GM19395 (cell line): Measurements from ENCODE around the gene ZNF254.
"Not testable (repeated sequence)": the region's sequence is repeated elsewhere in the genome, so short reads cannot be mapped to it uniquely, and the experiment has no call there.

Source experiments
- ATAC-seq: cut with Tn5 transposase; IDR thresholded peaks from one replicate; pipeline ENCODE4 v1.9.1; 2021; ENCODE audit warnings: mild to moderate bottlenecking, moderate library complexity; ENCODE audit not compliant: unreplicated experiment

The ZNF254 gene

DNA sequence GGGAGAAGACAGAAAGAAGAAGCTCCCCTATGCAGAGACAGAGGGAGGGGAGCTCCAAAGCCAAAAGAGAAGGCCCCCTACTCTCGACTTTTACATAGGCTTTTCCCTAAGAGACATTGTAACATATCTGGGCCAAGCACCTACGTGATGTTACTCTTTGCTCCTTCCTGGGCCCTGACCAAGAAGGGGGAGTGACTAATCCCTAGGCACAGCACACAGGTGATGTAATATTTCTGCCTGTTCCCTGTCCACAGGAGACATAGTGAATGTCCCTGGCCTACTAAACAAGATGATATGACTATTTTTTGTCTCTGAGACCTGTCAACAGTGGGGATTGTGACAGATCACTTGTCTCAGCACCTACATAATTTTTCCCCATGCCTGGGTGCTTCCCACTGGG, 15.9 kb upstream of the ZNF254 start:
- ATAC-seq = no peak

DNA sequence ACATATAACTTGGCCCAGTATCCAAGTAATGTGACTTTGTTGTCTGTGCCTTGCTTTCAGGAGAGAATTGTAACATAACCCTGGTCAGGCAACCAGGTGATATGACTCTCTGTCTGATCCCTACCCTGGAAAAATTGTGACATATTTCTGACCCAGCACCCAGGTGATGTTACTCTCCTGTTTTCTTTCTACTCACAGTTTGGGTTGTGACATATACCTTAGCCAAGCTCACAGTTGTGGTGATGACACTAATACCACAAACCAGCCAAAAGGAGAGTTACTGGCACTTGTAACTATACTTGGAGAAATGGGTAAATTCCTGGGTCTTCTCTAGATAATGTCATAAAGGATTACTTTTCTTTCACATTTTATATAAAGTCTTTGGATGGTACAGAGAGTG, 14.3 kb upstream of the ZNF254 start:
- no peak for ATAC-seq

DNA sequence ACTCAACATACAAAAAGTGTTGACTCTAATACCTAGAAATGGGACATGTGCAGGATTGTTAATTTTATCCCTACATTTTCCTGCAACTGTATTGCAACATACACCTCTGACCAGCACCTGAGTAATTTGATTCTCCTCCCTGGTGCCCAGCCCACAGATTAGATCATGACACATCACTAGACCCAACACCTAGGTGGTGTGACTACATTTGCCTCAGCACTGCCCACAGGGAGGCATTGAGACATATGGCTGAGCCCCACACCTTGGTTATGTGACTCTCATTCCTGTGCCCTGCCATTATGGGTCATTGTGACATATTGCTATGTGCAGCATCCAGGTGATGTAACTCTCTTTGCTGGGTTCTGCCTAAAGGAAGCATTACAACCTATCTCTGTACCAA, 13.2 kb upstream of the ZNF254 start:
- ATAC-seq = no peak

DNA sequence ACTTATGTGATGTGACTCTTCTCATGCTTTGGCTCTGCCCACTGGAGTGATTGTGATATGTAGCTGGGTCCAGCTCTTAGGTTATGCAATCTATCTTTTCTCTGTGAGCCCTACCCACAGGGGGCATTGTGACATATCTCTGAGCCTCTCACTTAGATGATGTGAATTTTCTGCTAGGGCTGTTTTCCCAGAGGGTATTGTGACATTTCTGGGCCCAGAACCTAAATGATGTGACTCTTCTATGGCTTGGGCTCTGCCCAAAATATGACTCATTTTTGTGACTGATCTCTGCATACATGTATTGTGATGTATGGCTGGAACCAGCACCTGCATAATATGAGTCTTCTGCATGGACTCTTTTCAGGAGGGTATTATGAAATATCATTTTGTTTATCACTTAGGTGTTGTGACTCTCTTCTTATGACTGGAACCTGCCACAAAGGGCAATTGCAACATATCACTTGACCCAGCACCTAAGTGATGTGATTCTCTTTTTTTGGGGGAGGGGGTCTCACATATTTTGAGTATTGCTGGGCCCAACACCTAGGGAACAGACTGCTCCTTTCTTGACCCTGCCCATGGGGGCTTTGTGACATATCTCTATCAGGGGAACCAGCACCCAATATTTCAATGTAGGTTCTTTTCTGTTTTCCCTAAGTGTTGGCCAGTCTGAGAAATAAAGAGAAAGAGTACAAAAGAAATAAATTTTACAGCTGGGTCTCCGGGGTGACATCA, 12.1 kb upstream of the ZNF254 start:
- ATAC-seq = no peak

DNA sequence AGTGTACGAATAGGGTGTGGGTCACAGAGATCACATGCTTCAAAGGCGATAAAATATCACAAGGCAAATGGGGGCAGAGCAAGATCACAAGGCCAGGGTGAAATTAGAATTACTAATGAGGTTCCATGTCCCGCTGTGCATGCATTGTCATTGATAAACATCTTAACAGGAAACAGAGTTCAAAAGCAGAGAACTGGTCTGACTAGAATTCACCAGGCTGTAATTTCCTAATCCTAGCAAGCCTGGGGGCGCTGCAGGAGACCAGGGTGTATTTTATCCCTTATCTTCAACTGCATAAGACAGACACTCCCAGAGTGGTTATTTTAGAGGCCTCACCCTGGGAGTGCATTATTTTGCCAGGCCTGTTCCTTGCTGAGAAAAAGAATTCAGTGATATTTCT, 11.5 kb upstream of the ZNF254 start:
- ATAC-seq = not testable (repeated sequence)

DNA sequence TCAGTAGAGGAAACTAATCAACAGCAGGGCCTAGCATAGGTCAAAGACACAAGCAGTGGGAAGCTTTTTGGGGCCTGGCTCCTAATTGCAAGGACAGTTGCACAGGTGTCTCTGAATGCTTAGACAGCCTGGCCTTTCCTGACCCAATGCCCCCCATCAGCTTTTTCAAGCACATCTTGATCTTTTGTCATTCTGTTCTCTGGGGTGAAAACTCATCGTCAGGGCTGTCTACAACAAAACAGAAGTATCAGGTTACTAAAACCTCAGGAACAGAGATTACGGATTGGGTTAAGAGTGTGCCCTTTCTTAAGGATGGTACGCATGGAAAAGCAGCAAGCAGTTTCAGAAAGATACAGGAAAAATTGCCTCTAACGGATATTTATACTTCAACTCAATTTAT, 8.3 kb upstream of the ZNF254 start:
- ATAC-seq = no peak

DNA sequence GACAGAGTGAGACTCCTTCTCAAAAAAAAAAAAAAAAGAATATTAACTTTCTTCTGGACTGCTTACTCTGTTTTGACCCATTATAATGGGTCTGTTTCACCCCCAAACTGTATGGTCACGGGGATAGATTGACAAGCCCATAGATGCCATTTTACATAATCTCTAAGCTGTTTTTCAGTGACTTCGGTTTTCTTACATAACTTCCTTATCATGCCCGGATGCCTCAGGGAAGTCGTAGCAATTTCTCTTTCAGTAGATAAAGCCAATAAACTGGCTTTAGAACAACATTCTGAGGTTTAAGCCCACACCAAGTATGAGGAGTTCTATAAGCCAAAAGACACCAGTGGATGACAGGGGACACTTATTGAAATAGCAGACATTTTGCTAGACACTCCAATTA, 5.9 kb upstream of the ZNF254 start:
- ATAC-seq = no peak

DNA sequence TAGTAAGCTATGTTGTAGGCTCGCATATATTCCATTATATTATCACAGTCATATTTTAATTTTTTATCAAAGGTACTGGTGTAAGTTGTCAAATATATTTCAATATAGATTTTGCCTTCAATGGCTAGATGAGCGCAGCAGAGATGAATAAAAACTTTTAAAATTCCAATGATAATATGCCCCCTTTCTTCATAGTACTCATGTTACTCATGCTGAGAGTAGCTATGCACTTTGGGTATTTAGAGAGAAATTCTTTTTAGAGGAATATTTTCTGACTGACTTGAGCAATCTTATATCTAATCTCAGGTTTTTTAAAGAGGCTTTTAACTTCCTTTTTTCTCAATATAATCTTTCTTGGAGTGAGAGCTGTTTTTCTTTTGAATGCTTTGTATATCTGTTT, 11.4 kb downstream of the ZNF254 start:
- ATAC-seq = no peak

DNA sequence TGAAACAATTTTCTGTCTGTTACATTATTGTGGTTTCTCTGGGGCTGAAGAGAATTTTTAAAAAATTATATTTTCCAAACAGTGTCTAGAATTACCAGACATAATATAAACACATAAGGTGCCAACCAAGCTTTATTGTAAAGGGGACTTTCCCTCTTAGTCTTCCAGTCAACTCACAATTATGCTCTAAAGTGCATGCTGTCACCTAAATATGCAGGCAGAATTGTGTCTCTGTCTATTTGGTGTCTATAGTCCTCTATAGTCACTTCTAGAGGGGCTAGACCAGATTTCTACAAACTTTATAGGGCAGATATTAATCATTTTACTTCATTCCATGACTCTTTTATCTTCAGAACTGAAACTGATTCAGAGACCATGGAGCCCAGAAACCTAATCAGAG, 12.8 kb downstream of the ZNF254 start:
- no peak for ATAC-seq

DNA sequence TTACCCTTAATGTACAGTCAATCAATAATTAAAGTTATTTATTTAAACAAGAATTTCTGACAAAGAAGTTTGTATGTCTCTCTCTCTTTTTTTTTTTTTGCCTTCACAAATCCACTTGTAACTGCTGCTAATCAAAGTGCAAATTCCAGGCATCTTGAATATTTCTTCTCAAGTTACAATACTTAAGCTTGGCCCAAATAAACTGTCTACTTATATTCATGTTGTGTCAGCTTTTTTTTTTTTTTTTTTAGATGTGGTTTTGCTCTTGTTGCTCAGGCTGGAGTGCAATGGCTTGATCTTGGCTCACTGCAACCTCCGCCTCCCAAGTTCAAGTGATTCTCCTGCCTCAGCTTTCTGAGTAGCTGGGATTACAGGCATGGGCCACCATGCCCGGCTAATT, 13.6 kb downstream of the ZNF254 start:
- not testable (repeated sequence) for ATAC-seq

DNA sequence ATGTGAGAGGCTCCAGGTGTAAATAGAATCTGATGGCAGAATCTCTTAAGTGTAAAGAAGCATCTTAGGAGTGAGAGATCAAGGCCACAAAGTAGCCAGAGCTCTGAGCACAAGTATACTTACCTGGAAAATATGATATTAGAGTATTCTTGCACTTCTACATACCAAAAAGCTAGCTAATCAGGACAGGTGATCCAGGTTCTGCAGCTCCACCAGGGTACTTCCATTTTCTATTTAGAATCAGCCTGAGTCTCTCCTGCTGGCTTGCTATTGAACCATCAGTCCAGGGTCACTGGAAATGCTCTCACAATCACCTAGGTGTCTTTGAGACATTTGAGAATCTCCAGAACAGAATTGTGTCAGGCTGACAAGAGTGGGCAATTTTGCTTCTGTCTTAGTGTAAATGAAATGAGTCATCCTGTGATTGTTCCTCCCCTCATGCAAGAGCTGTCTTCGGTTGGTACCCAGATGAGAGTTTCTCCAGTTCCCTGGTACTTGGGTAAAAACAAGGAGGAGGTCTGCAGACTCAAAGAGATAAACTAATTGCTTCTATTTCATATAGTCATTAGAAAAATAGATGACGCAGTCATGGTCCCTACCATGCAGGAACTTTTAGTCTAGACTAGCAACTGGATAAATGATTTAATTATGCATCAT, 14.6 kb downstream of the ZNF254 start:
- ATAC-seq = no peak

DNA sequence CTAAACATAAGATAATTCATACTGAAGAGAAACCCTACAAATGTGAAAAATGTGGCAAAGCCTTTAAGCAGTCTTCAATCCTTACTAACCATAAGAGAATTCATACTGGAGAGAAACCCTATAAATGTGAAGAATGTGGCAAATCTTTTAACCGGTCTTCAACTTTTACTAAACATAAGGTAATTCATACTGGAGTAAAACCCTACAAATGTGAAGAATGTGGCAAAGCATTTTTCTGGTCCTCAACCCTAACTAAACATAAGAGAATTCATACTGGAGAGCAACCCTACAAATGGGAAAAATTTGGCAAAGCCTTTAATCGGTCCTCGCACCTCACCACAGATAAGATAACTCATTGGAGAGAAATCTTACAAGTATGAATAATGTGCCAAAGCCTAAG, 40.6 kb downstream of the ZNF254 start:
- ATAC-seq = no peak

DNA sequence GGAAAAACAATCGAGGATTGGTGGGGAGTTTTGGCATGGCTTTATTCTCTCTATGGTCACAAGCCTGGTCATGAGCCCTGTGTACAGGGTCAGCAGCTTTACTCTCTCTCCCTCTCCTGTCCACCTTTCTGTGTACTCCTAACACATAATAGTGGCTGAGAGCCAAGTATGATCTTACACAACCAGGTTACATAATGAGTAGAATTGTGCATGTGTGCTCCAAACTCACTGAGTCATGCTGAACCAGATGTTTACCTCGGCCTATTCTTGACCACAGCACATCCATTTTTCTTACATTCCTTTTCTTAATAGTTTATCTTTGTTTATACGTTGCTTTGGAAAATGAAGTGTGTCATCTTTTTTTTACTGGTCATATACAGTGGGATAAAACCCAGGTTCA, 53.1 kb downstream of the ZNF254 start:
- no peak for ATAC-seq

DNA sequence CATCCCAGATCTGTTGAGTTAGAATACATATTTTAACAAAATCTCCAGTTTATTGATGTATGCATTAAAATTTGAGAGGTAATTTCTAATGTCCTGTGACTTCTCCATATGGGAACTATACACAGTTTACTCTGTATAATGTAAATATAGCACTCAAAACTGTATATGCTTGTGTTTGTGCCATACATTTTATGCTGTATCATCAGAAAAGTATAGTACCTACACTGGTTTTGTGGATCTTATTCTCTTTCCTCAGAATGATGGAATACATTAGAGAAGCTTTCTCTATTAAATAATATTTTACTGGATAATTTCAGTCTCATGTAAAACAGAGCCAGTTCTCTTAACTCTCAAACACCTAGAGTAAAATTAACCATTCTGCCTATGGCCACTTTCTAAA, 53.6 kb downstream of the ZNF254 start:
- ATAC-seq = no peak

DNA sequence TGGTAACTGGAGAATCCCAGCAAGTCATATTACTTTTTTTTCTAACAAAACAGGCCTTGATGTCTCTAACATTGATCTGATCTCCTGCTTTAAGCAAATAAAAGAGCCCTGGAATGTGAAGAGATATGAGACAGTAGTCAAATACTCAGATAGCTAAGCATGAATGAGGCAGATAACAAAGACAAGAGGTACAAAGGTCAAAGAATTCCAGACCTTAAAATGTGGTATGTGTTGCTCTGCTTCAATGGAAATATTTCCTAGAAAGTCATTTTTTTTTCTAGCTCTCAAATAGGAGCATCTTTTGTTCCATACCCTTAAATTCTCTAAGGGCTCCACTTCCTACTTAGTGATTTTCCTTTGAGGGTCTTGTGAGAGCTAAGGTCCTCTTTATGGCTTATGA, 54.6 kb downstream of the ZNF254 start:
- ATAC-seq = no peak

DNA sequence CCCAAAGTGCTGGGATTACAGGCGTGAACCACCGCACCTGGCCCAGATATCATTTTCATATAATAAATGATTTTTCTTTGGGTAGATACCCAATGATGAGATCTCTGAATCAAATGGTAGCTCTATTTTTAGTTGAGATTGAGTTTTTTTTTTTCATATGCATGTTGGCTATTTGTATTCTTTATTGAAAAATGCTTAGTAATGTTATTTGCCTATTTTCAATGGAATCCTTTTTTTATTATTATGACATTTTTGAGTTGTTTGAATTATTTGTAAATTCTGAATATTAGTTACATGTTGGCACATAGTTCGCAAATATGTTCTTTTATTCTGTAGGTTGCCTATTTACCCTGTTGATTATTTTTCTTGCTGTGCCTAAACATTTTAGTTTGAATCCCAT, 55.8 kb downstream of the ZNF254 start:
- no peak for ATAC-seq

DNA sequence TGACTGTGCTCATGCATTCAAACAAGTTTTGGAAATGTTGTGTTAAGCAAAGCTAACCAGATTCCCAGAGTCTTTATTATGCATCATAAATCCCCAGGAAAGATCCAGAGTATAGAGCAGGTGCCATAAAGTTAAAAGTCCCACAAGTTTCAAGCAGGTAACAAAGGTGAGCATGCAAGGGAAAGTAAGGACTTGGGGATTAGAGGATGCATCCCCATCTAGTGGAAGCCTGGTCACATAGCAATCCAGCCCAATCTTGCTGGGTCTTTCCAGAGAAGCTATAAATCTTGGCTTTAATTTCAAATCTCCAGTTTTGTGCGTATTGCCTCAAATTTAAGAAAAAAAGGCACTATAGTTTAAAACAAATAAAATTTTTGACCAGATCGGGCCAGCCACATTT, 72.7 kb downstream of the ZNF254 start:
- ATAC-seq = no peak

DNA sequence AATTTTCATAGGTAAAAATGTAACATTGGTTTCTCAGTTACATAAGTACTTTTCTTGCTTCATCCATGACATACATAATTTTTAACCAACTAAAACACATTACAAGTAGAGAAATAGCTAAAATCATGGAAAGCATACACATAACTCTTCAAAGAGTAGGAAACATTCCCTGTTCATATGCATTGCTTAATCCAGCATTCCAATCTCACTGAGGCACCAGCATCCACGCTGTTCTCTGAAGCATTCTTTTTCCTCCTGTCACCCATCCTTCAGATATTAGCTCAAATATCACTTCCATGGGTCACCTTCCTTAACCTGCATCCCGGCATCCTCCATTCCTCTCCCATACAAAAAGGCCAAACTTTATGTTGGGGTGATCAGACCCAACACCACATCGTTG, 79.1 kb downstream of the ZNF254 start:
- no peak for ATAC-seq

DNA sequence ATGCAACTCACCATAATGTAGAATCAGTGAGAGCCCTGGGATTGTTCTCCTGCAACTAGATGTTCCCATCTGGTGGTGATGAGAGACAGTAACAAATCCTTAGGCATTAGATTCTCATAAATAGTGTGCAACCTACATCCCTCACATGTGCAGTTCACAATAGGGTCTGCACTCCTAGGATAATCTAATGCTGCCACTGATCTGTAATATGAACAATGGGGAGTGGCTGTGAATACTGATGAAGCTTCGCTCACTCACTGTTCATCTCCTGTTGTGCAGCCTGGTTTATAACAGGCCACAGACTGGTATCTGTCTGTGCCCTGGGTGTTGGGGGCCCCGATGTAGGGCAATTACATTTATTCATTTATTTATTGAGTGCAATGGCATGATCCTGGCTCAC, 86.9 kb downstream of the ZNF254 start:
- ATAC-seq = no peak

DNA sequence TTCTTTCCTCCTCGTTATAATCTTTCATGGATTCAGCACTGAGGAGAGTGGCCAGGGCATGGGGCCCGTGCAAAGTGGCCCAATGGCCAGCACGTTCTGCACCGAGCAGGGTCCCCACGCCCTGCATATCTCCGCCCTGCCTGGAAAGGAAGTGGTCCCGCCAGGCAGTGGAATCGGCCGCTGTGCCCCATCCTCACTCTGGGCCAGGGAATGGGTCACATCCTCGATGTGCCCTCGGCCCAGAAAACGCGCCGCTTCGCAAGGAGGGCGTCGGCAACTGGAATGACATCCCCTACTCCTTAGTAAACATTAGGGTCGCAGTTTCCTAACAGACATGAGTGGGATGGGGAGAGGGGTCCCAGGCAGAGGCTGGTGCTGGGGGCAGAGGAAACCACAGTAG, 90.7 kb downstream of the ZNF254 start:
- no peak for ATAC-seq

DNA sequence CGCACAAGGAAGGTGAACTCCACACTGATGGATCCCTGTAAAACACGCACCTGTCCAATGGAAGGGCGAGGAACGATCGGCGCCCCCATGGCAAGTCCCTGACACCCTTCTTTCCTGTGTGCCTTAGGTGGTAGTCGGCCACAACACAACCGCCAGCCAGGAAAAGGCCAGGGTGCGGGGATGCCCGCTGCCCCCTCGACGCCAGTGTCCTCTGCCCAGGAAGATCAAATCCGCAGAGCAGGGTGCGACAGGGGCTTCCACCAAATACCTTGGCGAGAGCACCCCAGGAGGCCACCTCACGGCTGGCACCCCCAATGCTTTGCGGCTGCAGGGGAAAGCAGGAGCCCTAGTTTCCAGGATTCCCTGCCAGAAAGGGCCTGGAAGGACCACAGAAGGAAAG, 91.2 kb downstream of the ZNF254 start:
- ATAC-seq = no peak
